Fibroblast of peridontal ligament (primary cell): ENCODE measurements around the gene PDZK1.
"Not testable (repeated sequence)": the region's sequence is repeated elsewhere in the genome, so short reads cannot be mapped to it uniquely, and the experiment has no call there.

ENCODE experiments used
- DNase-seq: peaks from one replicate; pipeline ENCODE4 v3.0.0-alpha.2; 2010; ENCODE audit errors: extremely low read depth

PDZK1 gene

DNA sequence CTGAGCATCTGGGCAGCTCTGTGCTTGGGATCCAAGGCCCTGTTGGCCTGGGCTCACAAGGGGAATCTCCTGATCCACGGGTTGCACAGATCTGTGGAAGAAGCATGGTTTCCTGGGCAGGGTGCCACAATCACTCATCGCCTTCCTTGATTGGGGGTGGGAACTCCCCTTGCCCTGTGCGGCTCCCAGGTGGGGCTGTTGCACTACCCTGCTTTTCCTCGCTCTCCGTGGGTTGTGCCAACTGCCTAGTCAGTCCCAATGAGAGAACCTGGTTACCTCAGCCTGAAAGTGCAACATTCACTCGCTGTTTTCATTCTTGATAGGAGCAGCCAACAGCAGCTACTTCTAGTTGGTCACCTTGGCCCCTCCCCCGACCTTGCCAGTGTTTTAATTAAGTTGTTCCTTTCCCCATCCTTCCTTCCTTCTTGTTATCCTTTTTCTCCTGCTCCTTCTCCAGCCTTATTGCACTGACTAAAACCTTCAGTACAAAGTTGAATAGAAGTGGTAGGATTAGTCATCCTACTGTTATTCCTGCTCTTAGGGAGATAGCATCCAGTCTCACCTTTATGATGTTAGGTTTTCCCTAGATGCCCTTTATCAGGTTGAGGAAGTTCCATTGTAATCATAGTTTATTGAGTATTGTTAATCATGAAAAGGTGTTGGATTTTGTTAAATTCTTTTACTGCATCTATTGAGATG is 50.8 kb downstream of the PDZK1 start:
- not testable (repeated sequence) for DNase-seq

DNA sequence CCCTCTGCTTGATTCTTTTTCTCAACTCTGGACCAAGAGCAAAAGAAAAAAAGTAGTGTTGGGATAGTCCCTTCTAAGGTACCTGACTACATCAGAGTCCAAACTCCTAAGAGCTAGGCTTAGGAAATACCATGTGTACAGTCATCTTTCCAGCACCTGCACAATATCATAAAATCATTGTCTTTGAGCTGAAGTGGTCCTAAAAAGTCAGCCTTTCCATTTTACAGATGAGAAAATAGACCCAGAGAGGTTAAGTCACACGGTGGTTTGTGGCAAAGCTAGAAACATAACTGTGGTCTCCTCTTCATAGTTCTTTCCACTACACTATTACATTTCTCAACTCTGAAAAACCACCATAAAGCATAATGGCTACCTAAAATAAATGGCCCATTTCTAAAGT is 63.2 kb downstream of the PDZK1 start:
- not testable (repeated sequence) for DNase-seq

DNA sequence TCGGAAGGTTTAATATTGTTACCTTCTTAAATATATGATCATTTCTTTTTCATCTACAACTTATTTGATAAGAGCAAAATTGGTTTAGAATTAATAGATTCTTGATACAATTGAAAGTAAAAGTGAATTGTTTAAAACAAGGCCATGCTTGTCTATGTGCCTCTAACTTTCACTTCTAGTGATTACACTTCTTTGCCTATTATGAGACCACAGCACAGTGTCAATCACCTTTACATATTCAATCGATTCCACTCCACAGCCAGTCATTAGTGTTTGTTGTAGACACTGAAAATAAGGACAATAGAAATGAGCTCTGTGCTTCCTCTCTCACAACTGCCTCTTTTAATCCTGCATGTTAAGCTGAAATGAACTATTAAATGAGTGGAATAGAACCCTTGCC is 65.3 kb downstream of the PDZK1 start:
- not testable (repeated sequence) for DNase-seq

DNA sequence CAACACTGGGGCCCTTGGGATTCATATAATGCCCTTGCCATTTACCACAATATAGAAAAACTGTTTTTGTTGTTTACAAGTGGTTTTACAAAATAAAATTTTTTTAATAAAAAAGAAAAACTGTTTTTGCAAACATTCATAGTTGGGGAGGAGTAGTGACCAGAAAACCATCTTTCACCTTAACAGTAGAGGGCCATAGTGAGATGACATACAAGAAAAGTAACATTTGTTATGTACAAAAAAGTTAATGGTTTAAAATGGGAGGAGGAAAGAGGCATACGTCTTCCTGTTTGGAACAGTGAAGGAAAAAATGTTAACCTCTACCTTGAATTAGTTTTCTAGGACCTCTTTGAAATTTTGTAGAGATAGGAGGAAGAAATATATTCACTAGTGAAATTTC is 70.9 kb downstream of the PDZK1 start:
- DNase-seq = not testable (repeated sequence)

DNA sequence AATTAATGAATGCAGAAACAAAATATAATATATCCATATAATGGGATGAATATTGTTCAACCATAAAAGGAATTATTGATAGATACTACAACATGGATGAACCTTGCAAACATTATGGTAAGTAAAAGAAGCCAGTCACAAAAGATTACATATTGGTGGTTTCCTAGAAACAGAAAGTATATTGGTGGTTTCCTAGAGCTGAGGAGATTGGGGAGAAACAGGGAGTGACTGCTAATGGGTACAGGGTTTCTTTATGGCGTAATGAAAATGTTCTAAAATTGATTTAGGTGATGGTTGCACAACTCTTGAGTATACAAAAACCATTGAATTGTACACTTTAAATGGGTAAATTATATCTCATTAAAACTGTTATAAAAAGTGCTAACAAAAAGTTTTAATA is 85.0 kb downstream of the PDZK1 start:
- not testable (repeated sequence) for DNase-seq
